Measurements from ENCODE around the gene RBM26. TPM values are rescaled to one million over a fixed set of nuclear protein-coding genes. Genes with fewer than 3 reads are reported as not detected.

The RBM26 gene
- total RNA-seq, result 10 to 100 TPM; 23.4 to 78.5 (median 34.2) TPM

GRCh38 chr13:79405831-79406596 lies at the start of gene RBM26:
Gene RBM26 (minus strand): TSS chr13:79406255. CDS start chr13:79405774, 481 bp downstream.
- DNase-seq (ENCODE audit: low spot score in 2 of 2), result peak; percentile 95 to 96
- TF ChIP-seq POLR2A (IDR thresholded peaks at IDR 0.05), result peak in 1 of 2 donors; percentile 44
- no peak for TF ChIP-seq CTCF (IDR thresholded peaks at IDR 0.05)
- no peak for TF ChIP-seq EP300 (IDR thresholded peaks at IDR 0.05)
- TF ChIP-seq POLR2AphosphoS5 (IDR thresholded peaks at IDR 0.05), result peak in 2 of 3 donors; percentile 23 to 49
- under 1% methylated on average over 47 of the region's 72 CpGs for WGBS
- Histone ChIP-seq H3K4me1 (peaks cover 59% of the 10 kb centered on the region), H3K4me3 (peak within 1 kb of the TSS; percentile 99), H3K36me3 (no peaks in the 10 kb centered on the region), H3K27ac (peak within 1 kb of the TSS; percentile 99), H3K27me3 (no peaks in the 10 kb centered on the region), H3K9me3 (no peaks in the 10 kb centered on the region)

GRCh38 chr13:79455331-79455730 lies 49.3 kb upstream of the RBM26 start:
- DNase-seq (ENCODE audit: low spot score in 2 of 2), result no peak
- Histone ChIP-seq H3K27me3 (no peaks in the 10 kb centered on the region), H3K9me3 (no peaks in the 10 kb centered on the region), H3K36me3 (no peaks in the 10 kb centered on the region), H3K4me3 (no peak overlapping the region), H3K4me1 (peaks cover 12% of the 10 kb centered on the region), H3K27ac (no peak overlapping the region)
- 96% methylated on average over 7 of the region's 7 CpGs for WGBS
- TF ChIP-seq EP300 (IDR thresholded peaks at IDR 0.05) (no peak), CTCF (IDR thresholded peaks at IDR 0.05) (no peak), POLR2A (IDR thresholded peaks at IDR 0.05) (no peak), POLR2AphosphoS5 (IDR thresholded peaks at IDR 0.05) (no peak)

GRCh38 chr13:79452239-79452913 lies 46.3 kb upstream of the RBM26 start:
- H3K9me3 ChIP-seq, result no peaks in the 10 kb centered on the region
- H3K4me3 ChIP-seq, result no peak overlapping the region
- no peak overlapping the region for H3K27ac ChIP-seq
- TF ChIP-seq POLR2A (IDR thresholded peaks at IDR 0.05) (no peak), POLR2AphosphoS5 (IDR thresholded peaks at IDR 0.05) (no peak), CTCF (IDR thresholded peaks at IDR 0.05) (no peak), EP300 (IDR thresholded peaks at IDR 0.05) (no peak)
- no peaks in the 10 kb centered on the region for H3K27me3 ChIP-seq
- DNase-seq (ENCODE audit: low spot score in 2 of 2), result no peak
- WGBS, result 78% methylated on average over 3 of the region's 3 CpGs
- H3K4me1 ChIP-seq, result no peaks in the 10 kb centered on the region
- H3K36me3 ChIP-seq, result no peaks in the 10 kb centered on the region

- Histone ChIP-seq H3K9me3 (no peaks in the 10 kb centered on the region), H3K27me3 (no peaks in the 10 kb centered on the region), H3K4me3 (no peak overlapping the region), H3K27ac (no peak overlapping the region), H3K36me3 (no peaks in the 10 kb centered on the region), H3K4me1 (no peaks in the 10 kb centered on the region)
- no peak for DNase-seq (ENCODE audit: low spot score in 2 of 2)
- 29% methylated on average over 3 of the region's 3 CpGs for WGBS
- TF ChIP-seq POLR2AphosphoS5 (IDR thresholded peaks at IDR 0.05), result no peak
- TF ChIP-seq POLR2A (IDR thresholded peaks at IDR 0.05), result no peak
- no peak for TF ChIP-seq EP300 (IDR thresholded peaks at IDR 0.05)
- TF ChIP-seq CTCF (IDR thresholded peaks at IDR 0.05), result no peak
Observed at GRCh38 chr13:79451500-79451962, 45.5 kb upstream of the RBM26 start.

GRCh38 chr13:79450110-79450509 lies 44.1 kb upstream of the RBM26 start:
- no peak for DNase-seq (ENCODE audit: low spot score in 2 of 2)
- Histone ChIP-seq H3K36me3 (no peaks in the 10 kb centered on the region), H3K27ac (no peak overlapping the region), H3K4me3 (no peak overlapping the region), H3K9me3 (no peaks in the 10 kb centered on the region), H3K27me3 (no peaks in the 10 kb centered on the region), H3K4me1 (no peaks in the 10 kb centered on the region)
- no peak for TF ChIP-seq POLR2AphosphoS5 (IDR thresholded peaks at IDR 0.05)
- TF ChIP-seq CTCF (IDR thresholded peaks at IDR 0.05), result no peak
- no peak for TF ChIP-seq POLR2A (IDR thresholded peaks at IDR 0.05)
- no peak for TF ChIP-seq EP300 (IDR thresholded peaks at IDR 0.05)
- 95% methylated on average over 4 of the region's 4 CpGs for WGBS
